Adrenal gland (tissue), 12 donors: ENCODE measurements around the gene MEIOC. TPM values are rescaled to one million over a fixed set of nuclear protein-coding genes. Genes with fewer than 3 reads are reported as not detected.
"Not testable (repeated sequence)": the region's sequence is repeated elsewhere in the genome, so short reads cannot be mapped to it uniquely, and the experiment has no call there.

Experiments used
- DNase-seq, 7 donors: peaks; one replicate each; pipeline ENCODE4 v3.0.0-alpha.2; 2019 to 2020
- H3K27ac ChIP-seq, 5 donors: fragments of 200-600 bp; sonication (generic) in 4 of 5; 1 replicate in 3 of 5; 2 replicates in 2 of 5; pipeline versions ENCODE4 v1.5.1 to v1.8.0; 2016 to 2020; ENCODE audit warnings: mild to moderate bottlenecking in 1 of 5
- H3K27me3 ChIP-seq: fragments of 200-600 bp; 2 replicates; pipeline ENCODE4 v1.8.0; 2021
- H3K36me3 ChIP-seq, 2 donors: fragments of 200-600 bp; replicated peaks in 1 of 2; 1 replicate in 1 of 2; 2 replicates in 1 of 2; pipeline versions ENCODE4 v1.5.1 to v1.8.0; 2018 to 2022
- H3K4me1 ChIP-seq, 2 donors: fragments of 200-600 bp; replicated peaks in 1 of 2; 1 replicate in 1 of 2; 2 replicates in 1 of 2; pipeline versions ENCODE4 v1.5.1 to v1.8.0; 2018 to 2021
- H3K4me3 ChIP-seq, 4 donors: fragments of 200-600 bp; sonication (generic) in 3 of 4; one replicate each; pipeline ENCODE4 v1.5.1; 2016 to 2018
- H3K9me3 ChIP-seq, 3 donors: fragments of 200-600 bp; sonication (generic) in 1 of 3; replicated peaks in 1 of 3; 1 replicate in 2 of 3; 2 replicates in 1 of 3; pipeline versions ENCODE4 v1.5.1 to v1.8.0; 2016 to 2021
- CTCF ChIP-seq, 6 experiments: fragments of 450-650 bp in 4 of 6; fragments of 200-600 bp in 2 of 6; sonication (generic) in 1 of 6; IDR thresholded peaks; 1 replicate in 5 of 6; 2 replicates in 1 of 6; pipeline versions ENCODE4 v1.5.1 to v1.8.0; 2016 to 2021; ENCODE audit warnings: antibody characterized with exemption in 6 of 6, mild to moderate bottlenecking in 2 of 6, moderate library complexity in 1 of 6
- POLR2A ChIP-seq, 2 donors: fragments of 450-650 bp; IDR thresholded peaks; one replicate each; pipeline ENCODE4 v1.6.1; 2017; ENCODE audit warnings: antibody characterized with exemption in 2 of 2, mild to moderate bottlenecking in 2 of 2, moderate library complexity in 1 of 2
- WGBS, 4 donors: extraction: QIAGEN DNeasy Blood & Tissue Kit in 2 of 4; methylation state at CpG; one replicate each; pipeline versions ENCODE4 v1.1.5 to v1.1.7; 2013 to 2017; 5-methylcytosine and 5-hydroxymethylcytosine counted together
- intact Hi-C, 2 donors: fragments of 100-400 bp; cut with DNase I; formaldehyde crosslinking; loops; one replicate each; pipeline versions ENCODE4 v1.14.1 to v1.15.0; 2022 to 2023
- polyA plus RNA-seq, 3 donors: library from polyadenylated mRNA; stranded (reverse); fragments of 200-250 nt in 2 of 3; fragments of 350-450 nt in 1 of 3; fragmentation: Illumina TruSeq in 1 of 3; extraction: RNeasy Lipid Tissue Mini Kit (QIAGEN cat#74804) in 1 of 3; gene quantifications; one replicate each; pipeline ENCODE4 v1.2.3, GENCODE V29; 2013 to 2014
- total RNA-seq, 9 donors: library from RNA; depleted of rRNA in 4 of 9; stranded (reverse); fragments of >200 nt in 4 of 9; fragments of 120-200 nt in 1 of 9; fragmentation: NEBNext Ultra II Directional in 1 of 9; extraction: Animal tissue kit (Norgen Biotek cat#: 25700) in 1 of 9; gene quantifications; one replicate each; pipeline versions ENCODE4 v1.1.0 to v1.2.4, GENCODE V29; 2013 to 2023
- donor health status: healthy with polysubstance abuse.
- donor health status: Bipolar disorder and iron deficiency.
- donor health status: DM: yes; HTN: yes; CAD: no.
- donor health status: DM: no; HTN: no; CAD: no.
- donor health status: DM: no; HTN: no; CAD: no.
- donor health status: DM: yes; HTN: yes; CAD: no.

The MEIOC gene
- total and polyA plus RNA-seq, 12 donors: 0.06 to 0.10 TPM; not detected in 10

GRCh38 chr17:44666006-44666405 is 9.7 kb downstream of the MEIOC start:
- Histone ChIP-seq H3K4me1 (no peaks in the 10 kb centered on the region), H3K27me3 (no peaks in the 10 kb centered on the region), H3K9me3 (no peaks in the 10 kb centered on the region), H3K27ac (no peak overlapping the region), H3K36me3 (no peaks in the 10 kb centered on the region), H3K4me3 (no peak overlapping the region)
- 91 to 98% (median 96%) methylated on average over 1 of the region's 1 CpG for WGBS, 4 donors
- TF ChIP-seq CTCF (IDR thresholded peaks at IDR 0.05) (no peak), POLR2A (IDR thresholded peaks at IDR 0.05) (no peak)
- intact Hi-C loops: no loop called here
- no peak for DNase-seq

GRCh38 chr17:44672479-44673093 is 16.3 kb downstream of the MEIOC start:
- Histone ChIP-seq H3K4me1 (no peaks in the 10 kb centered on the region), H3K27ac (no peak overlapping the region), H3K4me3 (no peak overlapping the region), H3K27me3 (no peaks in the 10 kb centered on the region), H3K36me3 (no peaks in the 10 kb centered on the region), H3K9me3 (no peaks in the 10 kb centered on the region)
- DNase-seq: no peak
- TF ChIP-seq CTCF (IDR thresholded peaks at IDR 0.05) (peak; percentile 30 to 57 (median 36)), POLR2A (IDR thresholded peaks at IDR 0.05) (no peak)
- intact Hi-C loops: no loop called here

GRCh38 chr17:44673893-44674292 is 17.6 kb downstream of the MEIOC start:
- DNase-seq: no peak
- no peaks in the 10 kb centered on the region for H3K27me3 ChIP-seq
- TF ChIP-seq POLR2A (IDR thresholded peaks at IDR 0.05): no peak
- TF ChIP-seq CTCF (IDR thresholded peaks at IDR 0.05): no peak

GRCh38 chr17:44677136-44677535 is 20.9 kb downstream of the MEIOC start:
- intact Hi-C loops: no loop called here
- no peak overlapping the region for H3K4me3 ChIP-seq
- no peaks in the 10 kb centered on the region for H3K27me3 ChIP-seq
- WGBS, 4 donors: 73 to 96% (median 82%) methylated on average over 2 of the region's 2 CpGs
- peaks cover 0 to 23% of the 10 kb centered on the region in 2 donors for H3K36me3 ChIP-seq
- no peak for DNase-seq
- no peak for TF ChIP-seq CTCF (IDR thresholded peaks at IDR 0.05)
- no peaks in the 10 kb centered on the region for H3K4me1 ChIP-seq
- H3K27ac ChIP-seq: no peak overlapping the region
- no peaks in the 10 kb centered on the region for H3K9me3 ChIP-seq

More at GRCh38 chr17:44673893-44674292, 17.6 kb downstream of the MEIOC start:
- WGBS, 4 donors: 68 to 82% (median 78%) methylated on average over 2 of the region's 2 CpGs
- Histone ChIP-seq H3K4me1 (no peaks in the 10 kb centered on the region), H3K36me3 (no peaks in the 10 kb centered on the region), H3K9me3 (no peaks in the 10 kb centered on the region), H3K27ac (no peak overlapping the region), H3K4me3 (no peak overlapping the region)
- intact Hi-C loops: no loop called here

GRCh38 chr17:44683303-44683702 is 27.0 kb downstream of the MEIOC start:
- H3K27me3 ChIP-seq, H3K9me3 ChIP-seq, DNase-seq, intact Hi-C loops, H3K27ac ChIP-seq, H3K4me3 ChIP-seq, H3K4me1 ChIP-seq: not testable (repeated sequence)
- 80 to 91% (median 86%) methylated on average over 4 of the region's 4 CpGs for WGBS, 4 donors
- H3K36me3 ChIP-seq: peaks cover 0 to 43% of the 10 kb centered on the region in 2 donors
